IMR-90 (cell line): ENCODE data around the gene KCNK5. TPM values are rescaled to one million over a fixed set of nuclear protein-coding genes. Genes with fewer than 3 reads are reported as not detected.

Experiments
- ATAC-seq: fragments of 200-7000 bp; cut with Tn5 transposase; 2 replicates; pipeline ENCODE4 v1.9.1; 2020; ENCODE audit warnings: low read depth, mild to moderate bottlenecking, moderate library complexity
- BruUV-seq: library from RNA; stranded (reverse); fragments of 400-500 nt; replicated peaks from 2 replicates; lab custom pipeline; 2021; lab: Mats Ljungman, UMichigan
- CTCF ChIA-PET: fragments of 300-600 bp; formaldehyde crosslinking; extraction: SDS; loops from one replicate; lab custom pipeline; 2021; ENCODE audit warnings: antibody characterized with exemption; lab: Yijun Ruan, JAX
- POLR2A ChIA-PET: fragments of 300-600 bp; sonication (Branson Sonifier 250); formaldehyde crosslinking; loops from one replicate; lab custom pipeline; 2022; ENCODE audit warnings: antibody characterized with exemption; ENCODE audit not compliant: unreplicated experiment; lab: Charles Lee
- DNase-seq: peaks from one replicate; pipeline ENCODE4 v3.0.0; 2013
- H2AFZ ChIP-seq: replicated peaks from 2 replicates; pipeline ENCODE3; 2013; ENCODE audit warnings: low read length, mild to moderate bottlenecking; ENCODE audit not compliant: poor library complexity
- H2AK5ac ChIP-seq: 2 replicates; pipeline ENCODE4 v1.6.1; 2013; ENCODE audit warnings: low read depth, low read length, inconsistent platforms
- H2AK9ac ChIP-seq: replicated peaks from 2 replicates; pipeline ENCODE3; 2013; ENCODE audit warnings: mild to moderate bottlenecking, low read depth, low read length, moderate library complexity; ENCODE audit not compliant: poor library complexity
- H2BK120ac ChIP-seq: 2 replicates; pipeline ENCODE4 v1.6.1; 2013; ENCODE audit warnings: low read depth, low read length, inconsistent platforms
- H2BK15ac ChIP-seq: 3 replicates; pipeline ENCODE4 v1.6.1; 2013; ENCODE audit warnings: low read depth, low read length, inconsistent platforms
- H2BK20ac ChIP-seq: 2 replicates; pipeline ENCODE4 v1.6.1; 2013; ENCODE audit warnings: low read depth, mild to moderate bottlenecking, inconsistent platforms, low read length, moderate library complexity
- H2BK5ac ChIP-seq: 2 replicates; pipeline ENCODE4 v1.6.1; 2013; ENCODE audit warnings: mild to moderate bottlenecking, low read depth, low read length, inconsistent platforms; ENCODE audit not compliant: poor library complexity, severe bottlenecking
- H3K14ac ChIP-seq: replicated peaks from 2 replicates; pipeline ENCODE4 v1.6.1; 2013; ENCODE audit warnings: low read depth, low read length, inconsistent platforms
- H3K18ac ChIP-seq: 2 replicates; pipeline ENCODE4 v1.6.1; 2013; ENCODE audit warnings: low read depth, low read length, control low read depth
- H3K23ac ChIP-seq: 2 replicates; pipeline ENCODE4 v1.6.1; 2013; ENCODE audit warnings: low read depth, low read length, inconsistent platforms
- H3K27ac ChIP-seq: 2 replicates; pipeline ENCODE4 v1.5.1; 2013; ENCODE audit warnings: mild to moderate bottlenecking, control low read depth, low read length; ENCODE audit not compliant: insufficient read depth
- H3K27me3 ChIP-seq: 2 replicates; pipeline ENCODE4 v1.6.1; 2013; ENCODE audit warnings: low read length; ENCODE audit not compliant: control insufficient read depth, insufficient read depth
- H3K36me3 ChIP-seq: 2 replicates; pipeline ENCODE4 v1.6.1; 2013; ENCODE audit warnings: low read length, mixed read lengths; ENCODE audit not compliant: control insufficient read depth, insufficient read depth
- H3K4ac ChIP-seq: 2 replicates; pipeline ENCODE4 v1.6.1; 2013; ENCODE audit warnings: low read depth, low read length, inconsistent platforms
- H3K4me1 ChIP-seq: 2 replicates; pipeline ENCODE4 v1.6.1; 2013; ENCODE audit warnings: low read length, mixed read lengths; ENCODE audit not compliant: control insufficient read depth, insufficient read depth
- H3K4me2 ChIP-seq: 2 replicates; pipeline ENCODE4 v1.6.1; 2013; ENCODE audit warnings: low read depth, mild to moderate bottlenecking, control low read depth, low read length, moderate library complexity
- H3K4me3 ChIP-seq: 2 replicates; pipeline ENCODE4 v1.5.1; 2013; ENCODE audit warnings: low read depth, mild to moderate bottlenecking, control low read depth, low read length, moderate library complexity; ENCODE audit not compliant: insufficient read depth
- H3K56ac ChIP-seq: 2 replicates; pipeline ENCODE4 v1.6.1; 2013; ENCODE audit warnings: low read length, inconsistent platforms; ENCODE audit not compliant: insufficient read depth; ENCODE audit errors: extremely low read depth
- H3K79me1 ChIP-seq, 2 experiments: 2 replicates each; pipeline ENCODE4 v1.6.1; 2013; ENCODE audit warnings: low read length in 2 of 2, inconsistent platforms in 1 of 2, low read depth in 1 of 2
- H3K9ac ChIP-seq: 2 replicates; pipeline ENCODE4 v1.6.1; 2013; ENCODE audit warnings: low read depth, low read length, control low read depth
- H3K9me1 ChIP-seq: 2 replicates; pipeline ENCODE4 v1.6.1; 2013; ENCODE audit warnings: low read length, inconsistent platforms; ENCODE audit not compliant: insufficient read depth
- H3K9me3 ChIP-seq: 2 replicates; pipeline ENCODE4 v1.6.1; 2013; ENCODE audit warnings: low read length; ENCODE audit not compliant: control insufficient read depth, insufficient read depth
- H4K20me1 ChIP-seq: 2 replicates; pipeline ENCODE4 v1.6.1; 2013; ENCODE audit warnings: low read length, inconsistent platforms; ENCODE audit not compliant: insufficient read depth
- H4K5ac ChIP-seq: 2 replicates; pipeline ENCODE4 v1.6.1; 2013; ENCODE audit warnings: mild to moderate bottlenecking, low read depth, low read length, control low read depth
- H4K8ac ChIP-seq, 2 experiments: 2 replicates each; pipeline ENCODE4 v1.6.1; 2013; ENCODE audit warnings: low read depth in 2 of 2, low read length in 2 of 2, control low read depth in 1 of 2, inconsistent platforms in 1 of 2
- H4K91ac ChIP-seq: 2 replicates; pipeline ENCODE4 v1.6.1; 2013; ENCODE audit warnings: low read depth, low read length, inconsistent platforms; ENCODE audit not compliant: insufficient read depth
- CEBPB ChIP-seq: IDR thresholded peaks from 2 replicates; pipeline ENCODE4 v1.6.1; 2012; ENCODE audit warnings: low read depth, low read length, improper control_type of control experiment
- NFE2L2 ChIP-seq: fragments of 150-350 bp; IDR thresholded peaks from 2 replicates; pipeline ENCODE4 v1.6.1; 2016; ENCODE audit warnings: low read depth, mild to moderate bottlenecking, low read length
- WGBS, 2 experiments: methylation state at CpG; one replicate each; pipeline versions ENCODE4 v1.1.5 to v1.1.7; 2013; ENCODE audit warnings: missing lambda C conversion rate in 2 of 2; ENCODE audit not compliant: insufficient read length in 1 of 2; ENCODE audit errors: extremely low coverage in 2 of 2; 5-methylcytosine and 5-hydroxymethylcytosine counted together
- dilution Hi-C: fragments of 300-500 bp; cut with HindIII; formaldehyde crosslinking; loops from one replicate; pipeline ENCODE4 v1.14.3; 2018; ENCODE audit warnings: low sequenced_read_pairs; ENCODE audit not compliant: unreplicated experiment
- in situ Hi-C: fragments of 300-500 bp; cut with MboI; formaldehyde crosslinking; loops from 3 replicates; pipeline ENCODE4 v1.14.3; 2019; ENCODE audit warnings: low sequenced_read_pairs, inconsistent platforms, mixed read lengths
- intact Hi-C: fragments of 100-400 bp; cut with micrococcal nuclease; formaldehyde crosslinking; loops from 2 replicates; pipeline ENCODE4 v1.10.0; 2022
- polyA plus RNA-seq, 3 experiments: library from polyadenylated mRNA; depleted of rRNA; stranded (reverse); fragments of >200 nt; gene quantifications; 2 replicates each; pipeline ENCODE4 v1.2.3, GENCODE V29; 2012; ENCODE audit warnings: low replicate concordance in 1 of 3
- total RNA-seq: library from RNA; depleted of rRNA; stranded (reverse); fragments of >200 nt; gene quantifications from 2 replicates; pipeline ENCODE4 v1.2.3, GENCODE V29; 2012
- TF ChIP-seq, protein P1 (sequence below): fragments of 150-350 bp; IDR thresholded peaks from 2 replicates; pipeline ENCODE4 v1.6.1; 2017; ENCODE audit warnings: mild to moderate bottlenecking, antibody characterized with exemption, low read length, low read depth
- TF ChIP-seq, protein P2 (sequence below): fragments of 150-350 bp; IDR thresholded peaks from 2 replicates; pipeline ENCODE4 v1.6.1; 2016; ENCODE audit warnings: low read depth, mild to moderate bottlenecking, low read length, moderate library complexity, borderline replicate concordance

Gene KCNK5
- total and polyA plus RNA-seq, 2 of the 4 experiments (the other 2 are of a cell fraction) = not detected

DNA sequence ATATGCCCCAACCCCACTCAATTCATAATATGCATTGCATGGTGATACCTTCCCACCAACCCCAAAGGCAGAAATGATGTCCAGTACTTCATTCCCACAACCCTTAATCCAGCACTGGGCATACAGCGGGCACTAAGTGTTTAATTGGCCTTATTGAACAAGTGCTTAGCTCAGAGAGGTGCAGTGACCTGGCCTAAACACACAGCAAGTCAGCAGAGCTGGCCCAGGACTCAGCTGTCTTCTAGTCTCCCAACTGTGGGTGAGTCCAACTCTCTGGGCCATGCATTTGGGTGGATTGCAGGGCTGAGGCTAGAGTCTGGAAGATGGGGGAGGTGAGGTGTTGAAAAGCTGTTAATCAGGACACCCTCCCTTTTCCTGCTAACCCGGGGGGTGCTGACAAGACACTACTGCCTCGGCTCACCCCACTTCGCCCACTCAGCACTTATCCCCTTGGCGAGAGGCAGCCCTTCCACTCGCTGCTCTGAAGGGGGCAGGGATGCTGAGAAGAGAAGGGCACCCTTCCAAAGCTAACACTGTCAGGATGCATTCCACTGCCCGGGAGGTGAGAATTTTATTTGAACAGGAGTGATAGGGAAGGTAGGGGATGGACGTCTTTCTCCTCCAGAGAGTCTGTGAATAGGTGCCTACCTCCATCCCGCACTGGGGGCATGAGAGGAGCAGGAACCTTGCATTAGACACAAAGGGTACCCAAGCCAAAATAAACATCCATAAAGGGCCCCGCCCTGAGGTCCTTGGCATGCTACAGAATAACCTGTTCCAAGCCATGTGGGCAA is 14.2 kb downstream of the KCNK5 start:
- no peak overlapping the region for H3K4me3 ChIP-seq
- H4K5ac ChIP-seq = no peak overlapping the region
- H2BK20ac ChIP-seq = no peak overlapping the region
- H3K14ac ChIP-seq = no peak overlapping the region
- H3K4me2 ChIP-seq = no peak overlapping the region
- no peak for TF ChIP-seq CEBPB
- TF ChIP-seq, protein P1, sequence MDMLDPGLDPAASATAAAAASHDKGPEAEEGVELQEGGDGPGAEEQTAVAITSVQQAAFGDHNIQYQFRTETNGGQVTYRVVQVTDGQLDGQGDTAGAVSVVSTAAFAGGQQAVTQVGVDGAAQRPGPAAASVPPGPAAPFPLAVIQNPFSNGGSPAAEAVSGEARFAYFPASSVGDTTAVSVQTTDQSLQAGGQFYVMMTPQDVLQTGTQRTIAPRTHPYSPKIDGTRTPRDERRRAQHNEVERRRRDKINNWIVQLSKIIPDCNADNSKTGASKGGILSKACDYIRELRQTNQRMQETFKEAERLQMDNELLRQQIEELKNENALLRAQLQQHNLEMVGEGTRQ = no peak
- no peak for TF ChIP-seq NFE2L2
- TF ChIP-seq, protein P2, sequence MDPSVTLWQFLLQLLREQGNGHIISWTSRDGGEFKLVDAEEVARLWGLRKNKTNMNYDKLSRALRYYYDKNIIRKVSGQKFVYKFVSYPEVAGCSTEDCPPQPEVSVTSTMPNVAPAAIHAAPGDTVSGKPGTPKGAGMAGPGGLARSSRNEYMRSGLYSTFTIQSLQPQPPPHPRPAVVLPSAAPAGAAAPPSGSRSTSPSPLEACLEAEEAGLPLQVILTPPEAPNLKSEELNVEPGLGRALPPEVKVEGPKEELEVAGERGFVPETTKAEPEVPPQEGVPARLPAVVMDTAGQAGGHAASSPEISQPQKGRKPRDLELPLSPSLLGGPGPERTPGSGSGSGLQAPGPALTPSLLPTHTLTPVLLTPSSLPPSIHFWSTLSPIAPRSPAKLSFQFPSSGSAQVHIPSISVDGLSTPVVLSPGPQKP = no peak
- in situ Hi-C loops = no loop called here
- no peak overlapping the region for H2AK5ac ChIP-seq
- H2BK120ac ChIP-seq = no peak overlapping the region
- H3K9ac ChIP-seq = no peak overlapping the region
- no peaks in the 10 kb centered on the region for H3K4me1 ChIP-seq
- H3K4ac ChIP-seq = no peak overlapping the region
- no peaks in the 10 kb centered on the region for H3K9me1 ChIP-seq
- H4K91ac ChIP-seq = no peak overlapping the region
- ATAC-seq (no peak), DNase-seq (no peak)
- H2AFZ ChIP-seq = no peak overlapping the region
- H4K20me1 ChIP-seq = no peaks in the 10 kb centered on the region
- ChIA-PET POLR2A (no interaction called here), CTCF (no interaction called here)
- H2BK5ac ChIP-seq = no peak overlapping the region
- H3K27ac ChIP-seq = no peak overlapping the region
- dilution Hi-C loops = no loop called here
- no peaks in the 10 kb centered on the region for H3K79me1 ChIP-seq
- intact Hi-C loops = no loop called here
- no TSS peak for BruUV-seq
- H3K27me3 ChIP-seq = no peaks in the 10 kb centered on the region; the same call in 1 of the 2 replicates
- H3K56ac ChIP-seq = no peak overlapping the region
- no peak overlapping the region for H2BK15ac ChIP-seq
- no peak overlapping the region for H4K8ac ChIP-seq
- no peaks in the 10 kb centered on the region for H3K9me3 ChIP-seq
- H3K36me3 ChIP-seq = no peaks in the 10 kb centered on the region
- H3K23ac ChIP-seq = no peak overlapping the region
- H2AK9ac ChIP-seq = no peak overlapping the region
- no peak overlapping the region for H3K18ac ChIP-seq
- WGBS, 2 experiments = no CpG with 5 or more reads among the region's 10 CpGs
